ENCODE measurements around the gene PIP4K2A.

DNA sequence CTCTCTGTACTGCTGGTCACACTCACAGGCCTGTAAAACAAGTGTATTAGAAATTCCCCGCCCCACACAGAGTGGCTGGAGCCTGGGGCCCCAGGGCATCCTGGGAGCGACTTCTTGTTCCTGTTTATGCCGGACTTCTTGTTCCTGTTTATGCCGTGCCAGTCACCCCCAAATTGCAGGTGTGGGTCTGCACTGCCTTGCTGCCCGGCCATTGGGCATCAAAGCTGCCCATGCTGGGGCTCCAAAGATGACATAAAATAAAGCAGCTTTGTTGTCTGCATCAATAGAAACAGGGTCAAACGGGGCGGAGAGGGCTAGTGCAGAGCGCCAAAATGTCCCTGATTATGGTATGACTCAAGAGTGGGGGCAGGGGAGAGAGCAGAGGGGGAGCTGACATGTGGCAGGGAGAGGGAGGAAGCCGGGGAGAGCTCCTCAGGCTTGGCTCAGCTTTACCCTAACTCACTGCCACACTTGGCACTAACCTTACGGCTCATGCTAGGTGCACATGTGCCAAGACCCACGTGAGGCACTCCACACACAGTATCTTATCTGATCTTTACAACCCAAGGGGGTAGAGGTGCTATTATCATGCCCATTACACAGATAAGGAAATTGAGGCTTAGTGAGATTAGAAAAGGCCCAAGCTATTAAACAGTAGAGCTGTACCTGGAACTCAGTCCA is 98.4 kb downstream of the PIP4K2A start:
- TF ChIP-seq EZH2 (IDR thresholded peaks at IDR 0.05; ENCODE audit: low read depth, unreplicated experiment) (no peak), EZH2phosphoT487 (IDR thresholded peaks at IDR 0.05; ENCODE audit: unreplicated experiment) (no peak)
